Head of caudate nucleus (tissue), 42 donors: Measurements from ENCODE around the gene DPPA4.
"Not testable (repeated sequence)": the region's sequence is repeated elsewhere in the genome, so short reads cannot be mapped to it uniquely, and the experiment has no call there.

Experiments
- DNase-seq, 42 donors: peaks; one replicate each; pipeline versions ENCODE4 v3.0.0 to v3.0.0-alpha.2; 2020 to 2021; ENCODE audit warnings: mixed read lengths in 7 of 42
- intact Hi-C: fragments of 100-400 bp; cut with DNase I; formaldehyde crosslinking; loops from one replicate; pipeline ENCODE4 v1.15.0; 2022

The DPPA4 gene, protein sequence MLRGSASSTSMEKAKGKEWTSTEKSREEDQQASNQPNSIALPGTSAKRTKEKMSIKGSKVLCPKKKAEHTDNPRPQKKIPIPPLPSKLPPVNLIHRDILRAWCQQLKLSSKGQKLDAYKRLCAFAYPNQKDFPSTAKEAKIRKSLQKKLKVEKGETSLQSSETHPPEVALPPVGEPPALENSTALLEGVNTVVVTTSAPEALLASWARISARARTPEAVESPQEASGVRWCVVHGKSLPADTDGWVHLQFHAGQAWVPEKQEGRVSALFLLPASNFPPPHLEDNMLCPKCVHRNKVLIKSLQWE

DNA sequence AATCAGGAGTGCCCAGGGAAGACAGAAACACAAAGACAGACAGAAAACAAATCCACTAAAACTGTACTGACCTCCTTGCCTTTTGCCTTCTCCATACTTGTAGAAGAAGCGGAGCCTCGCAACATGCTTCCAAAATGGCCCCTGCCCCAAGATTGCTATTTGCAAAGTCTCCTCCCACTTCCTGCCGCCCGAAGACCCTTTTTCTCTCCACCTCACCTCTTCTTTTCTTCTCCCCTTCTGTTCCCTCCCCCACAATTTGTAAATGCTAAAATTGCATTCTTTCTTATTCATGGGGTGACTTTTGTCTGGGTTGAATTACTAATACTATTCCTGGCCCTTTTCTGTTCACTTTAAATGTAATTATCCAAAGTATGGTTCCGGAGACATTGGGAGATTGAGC lies at the start of gene DPPA4:
Gene DPPA4, minus strand, starts transcription at position 154 of the 400 bp plus-strand sequence. Its CDS starts 29 bp downstream, at position 125.
- no peak for DNase-seq
- intact Hi-C loops, result no loop called here

DNA sequence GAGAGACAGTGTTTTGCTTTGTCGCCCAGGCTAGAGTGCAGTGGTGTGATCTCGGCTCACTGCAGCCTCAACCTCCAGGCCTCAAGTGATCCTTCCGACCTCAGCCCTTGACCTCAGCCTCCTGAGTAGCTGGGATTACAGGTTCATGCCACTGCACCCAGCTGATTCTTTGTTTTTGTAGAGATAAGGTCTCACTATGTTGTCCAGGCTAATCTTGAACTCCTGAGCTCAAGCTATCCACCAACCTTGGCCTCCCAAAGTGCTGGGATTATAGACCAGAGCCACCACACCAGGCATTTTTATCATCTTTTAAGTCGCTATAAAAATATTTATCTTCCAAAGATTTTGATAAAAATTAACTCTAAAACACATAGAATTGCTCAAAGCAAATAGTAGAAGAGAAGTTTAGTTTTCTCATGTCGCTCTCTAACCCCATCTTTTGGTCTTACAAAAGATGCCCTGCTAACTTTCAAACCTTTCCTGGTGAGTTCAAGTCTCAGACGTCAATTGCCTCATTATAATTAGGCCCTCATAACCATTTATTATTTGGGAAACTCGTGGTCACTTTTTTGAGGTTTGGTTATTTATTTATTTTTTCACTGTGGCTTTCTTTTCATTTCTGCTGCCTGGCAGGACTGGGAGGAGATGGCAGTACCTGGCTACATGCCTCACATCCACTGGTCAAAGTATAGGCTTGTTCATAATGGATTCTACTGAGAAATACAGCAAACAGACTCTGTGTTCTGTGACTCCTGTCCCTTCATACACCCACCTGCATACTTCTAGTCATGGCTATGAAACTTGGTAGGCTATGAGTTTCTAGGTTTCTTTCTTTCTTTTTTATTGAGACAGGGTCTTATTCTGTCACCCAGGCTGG lies 48.3 kb upstream of the DPPA4 start:
- intact Hi-C loops, result no loop called here
- no peak for DNase-seq

DNA sequence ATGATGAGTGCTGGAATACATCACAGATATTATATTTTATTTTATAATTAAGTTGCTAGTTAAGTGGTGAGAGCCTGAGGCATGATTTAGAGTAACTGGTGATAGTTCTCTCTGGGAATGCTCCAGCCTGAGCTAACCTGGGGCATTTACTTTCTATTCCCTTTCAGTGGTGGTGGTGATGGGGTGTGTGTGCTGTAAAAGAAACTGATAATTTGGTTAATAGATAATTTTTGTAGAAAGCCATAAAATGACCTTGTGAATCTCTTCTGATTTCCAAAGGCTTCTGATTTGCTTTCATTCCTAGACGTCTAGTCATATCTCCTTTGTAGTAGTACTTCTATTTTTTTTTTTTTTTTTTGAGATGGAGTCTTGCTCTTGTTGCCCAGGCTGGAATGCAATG lies 46.8 kb upstream of the DPPA4 start:
- intact Hi-C loops, result no loop called here
- DNase-seq, result no peak

DNA sequence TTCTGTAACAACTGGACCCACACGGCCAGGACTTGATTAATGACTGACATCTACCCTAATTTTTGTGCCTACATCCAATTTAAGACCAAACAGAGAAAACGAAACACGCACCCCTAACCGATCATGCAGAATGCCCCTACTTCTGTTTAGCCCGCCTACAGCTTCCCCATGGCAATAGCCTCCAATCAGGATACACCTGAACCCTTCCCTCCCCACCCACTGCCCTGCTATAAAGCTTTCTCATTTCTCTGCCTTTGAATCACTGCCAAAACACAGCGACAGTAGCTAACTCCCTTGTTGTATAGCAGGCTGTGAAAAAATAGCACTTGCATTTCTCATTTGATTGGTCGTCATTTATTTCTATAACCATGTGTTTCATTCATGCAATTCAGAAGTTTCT lies 45.2 kb upstream of the DPPA4 start:
- no peak for DNase-seq
- intact Hi-C loops, result no loop called here

DNA sequence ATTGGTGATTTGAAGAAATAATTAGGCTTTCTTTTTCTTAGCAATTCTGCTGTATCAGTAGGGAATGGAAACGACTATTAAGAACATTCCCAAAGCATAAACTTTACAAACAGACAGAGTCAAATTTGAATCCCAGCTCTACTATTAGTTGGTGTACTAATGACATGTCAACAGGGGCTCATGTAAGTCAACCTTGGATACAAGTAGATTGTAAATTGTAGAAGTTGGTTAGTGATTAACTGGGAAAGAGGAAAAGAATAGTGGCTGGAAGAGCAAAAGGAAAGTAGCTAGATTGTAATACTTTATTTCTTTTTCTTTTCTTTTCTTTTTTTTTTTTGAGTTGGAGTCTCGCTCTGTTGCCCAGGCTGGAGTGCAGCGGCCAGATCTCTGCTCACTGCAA lies 38.6 kb upstream of the DPPA4 start:
- no peak for DNase-seq

DNA sequence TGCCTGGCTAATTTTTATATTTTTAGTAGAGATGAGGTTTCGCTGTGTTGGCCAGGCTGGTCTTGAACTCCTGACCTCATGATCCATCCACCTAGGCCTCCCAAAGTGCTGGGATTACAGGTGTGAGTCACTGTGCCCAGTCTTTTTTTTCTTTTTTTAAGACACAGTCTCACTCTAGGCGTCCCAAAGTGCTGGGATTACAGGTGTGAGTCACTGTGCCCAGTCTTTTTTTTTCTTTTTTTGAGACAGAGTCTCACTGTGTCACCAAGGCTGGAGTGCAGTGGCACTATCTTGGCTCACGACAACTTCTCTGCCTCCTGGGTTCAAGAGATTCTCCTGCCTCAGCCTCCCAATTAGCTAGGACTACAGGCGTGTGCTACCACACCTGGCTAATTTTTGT lies 37.1 kb upstream of the DPPA4 start:
- DNase-seq, intact Hi-C loops: not testable (repeated sequence)

More for the DNA sequence above, 38.6 kb upstream of the DPPA4 start:
- intact Hi-C loops, result no loop called here

DNA sequence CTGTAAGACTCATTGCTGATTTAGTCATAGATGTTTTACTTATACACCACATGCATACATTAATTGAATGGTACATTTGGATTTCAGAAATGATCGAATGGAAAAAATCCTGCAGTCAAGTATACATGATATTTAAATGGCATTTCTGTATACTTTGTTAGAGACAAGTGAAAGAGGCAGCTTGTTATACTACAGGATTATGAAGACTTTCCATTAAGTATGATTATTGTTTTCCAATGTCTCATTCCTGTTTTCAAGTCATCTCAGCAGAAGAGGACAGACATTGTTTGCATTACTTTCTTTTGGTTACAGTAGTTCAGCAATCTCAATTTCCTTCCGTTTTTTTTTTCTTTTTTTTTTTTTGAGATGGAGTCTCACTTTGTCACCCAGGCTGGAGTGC lies 36.6 kb upstream of the DPPA4 start:
- intact Hi-C loops, result no loop called here
- no peak for DNase-seq

DNA sequence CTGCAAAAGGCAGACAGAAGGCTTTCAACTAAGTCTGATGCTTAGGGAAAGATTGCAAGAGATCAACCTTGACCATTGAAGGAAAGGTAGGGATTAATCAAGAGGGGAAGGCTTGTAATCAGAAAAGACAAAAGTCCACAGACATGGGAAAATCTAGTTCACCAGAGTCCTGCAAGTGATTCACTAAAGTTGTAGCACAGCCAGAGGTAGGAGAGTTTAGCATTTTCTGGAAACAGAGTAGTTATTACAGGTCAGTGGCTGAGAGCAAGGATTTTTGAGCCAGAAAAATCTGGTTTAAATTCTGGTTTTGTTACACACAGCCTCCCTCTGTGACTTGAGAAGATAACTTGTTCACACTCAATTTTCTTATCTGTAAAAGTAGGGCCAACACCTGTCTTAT lies 35.3 kb upstream of the DPPA4 start:
- DNase-seq, result no peak
- intact Hi-C loops, result no loop called here

DNA sequence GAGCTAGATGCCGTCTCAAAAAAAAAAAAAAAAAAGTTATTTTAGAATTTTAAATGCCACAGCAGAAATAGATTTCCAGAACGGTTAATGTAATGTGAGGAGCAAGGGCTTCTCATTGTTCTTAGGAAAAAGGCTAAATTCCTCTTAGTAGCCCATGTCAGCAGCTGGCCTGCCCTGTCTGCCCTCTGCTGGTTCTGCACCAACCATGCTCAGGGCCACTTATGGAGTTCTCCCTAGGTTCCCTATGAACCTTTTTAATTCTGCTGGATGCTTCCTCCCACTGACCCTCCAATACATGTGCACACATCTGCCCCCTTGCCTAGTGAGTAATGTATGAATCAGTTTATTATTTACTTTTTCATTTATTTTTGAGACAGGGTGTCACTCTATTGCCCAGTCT lies 32.2 kb upstream of the DPPA4 start:
- intact Hi-C loops, result no loop called here
- DNase-seq, result no peak

DNA sequence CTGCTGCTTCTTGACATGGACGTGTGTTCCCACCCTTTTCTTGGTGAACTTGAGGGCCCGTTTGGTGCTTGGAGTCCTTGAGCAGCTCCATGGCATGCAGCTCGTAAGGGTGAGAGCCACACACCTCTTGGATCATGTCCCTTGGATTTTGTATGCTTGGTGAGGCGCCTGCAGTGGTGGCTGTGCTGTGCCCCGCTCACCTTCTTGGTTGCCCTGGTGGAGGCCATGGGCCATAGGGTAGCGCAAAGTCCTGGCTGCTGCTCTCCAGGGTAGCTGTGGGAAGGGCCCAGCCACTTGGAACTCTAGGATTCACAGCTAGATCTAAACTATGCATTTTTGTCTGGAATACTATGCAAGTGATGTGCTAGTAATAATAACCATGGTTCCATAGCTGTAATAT lies 26.7 kb upstream of the DPPA4 start:
- intact Hi-C loops, result no loop called here
- no peak for DNase-seq

DNA sequence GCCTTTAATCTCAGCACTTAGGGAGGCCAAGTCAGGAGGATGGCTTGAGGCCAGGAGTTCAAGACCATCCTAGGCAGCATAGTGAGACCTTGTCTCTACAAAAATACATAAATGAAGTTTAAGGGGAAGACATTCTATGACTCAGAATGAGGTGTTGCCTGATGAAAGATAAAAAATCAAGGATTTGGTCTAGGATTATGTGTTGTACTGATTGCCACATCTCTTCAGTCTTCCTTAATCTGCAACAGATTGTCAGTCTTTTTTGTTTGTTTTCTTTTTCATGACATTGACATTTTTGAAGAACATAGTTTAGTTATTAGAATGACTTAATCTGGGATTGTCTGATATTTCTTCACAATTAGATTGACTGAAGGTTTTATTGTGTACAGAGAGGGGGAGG lies 26.3 kb upstream of the DPPA4 start:
- no peak for DNase-seq
- intact Hi-C loops, result no loop called here

DNA sequence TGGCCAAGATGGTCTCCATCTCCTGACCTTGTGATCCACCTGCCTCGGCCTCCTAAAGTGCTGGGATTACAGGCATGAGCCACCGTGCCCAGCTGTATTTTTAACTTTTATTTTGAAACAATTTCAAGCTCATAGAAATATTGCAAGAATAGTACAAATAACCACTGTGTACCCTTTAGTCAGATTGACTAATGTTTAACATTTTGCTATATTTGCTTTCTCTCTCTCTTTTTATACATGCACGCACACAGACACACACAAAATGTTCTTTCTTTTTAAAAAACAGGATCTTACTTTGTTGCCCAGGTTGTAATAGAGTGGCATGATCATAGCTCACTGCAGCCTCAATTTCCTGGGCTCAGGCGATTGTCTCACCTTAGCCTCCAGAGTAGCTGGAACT lies 25.5 kb upstream of the DPPA4 start:
- intact Hi-C loops, result no loop called here
- DNase-seq, result no peak

DNA sequence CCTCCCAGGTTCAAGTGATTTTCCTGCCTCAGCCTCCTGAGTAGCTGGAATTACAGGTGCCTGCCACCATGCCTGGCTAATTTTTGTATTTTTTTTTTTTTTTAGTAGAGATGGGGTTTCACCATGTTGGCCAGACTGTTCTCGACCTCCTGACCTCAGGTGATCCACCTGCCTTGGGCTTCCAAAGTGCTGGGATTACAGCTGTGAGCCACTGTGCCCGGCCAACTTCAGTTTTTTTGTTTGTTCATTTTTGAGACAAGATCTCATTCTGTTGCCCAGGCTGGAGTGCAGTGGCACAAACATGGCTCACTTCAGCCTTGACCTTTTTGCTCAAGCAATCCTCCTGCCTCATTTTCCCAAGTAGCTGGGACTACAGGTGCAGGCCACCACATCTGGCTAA lies 21.5 kb upstream of the DPPA4 start:
- intact Hi-C loops, DNase-seq: not testable (repeated sequence)

DNA sequence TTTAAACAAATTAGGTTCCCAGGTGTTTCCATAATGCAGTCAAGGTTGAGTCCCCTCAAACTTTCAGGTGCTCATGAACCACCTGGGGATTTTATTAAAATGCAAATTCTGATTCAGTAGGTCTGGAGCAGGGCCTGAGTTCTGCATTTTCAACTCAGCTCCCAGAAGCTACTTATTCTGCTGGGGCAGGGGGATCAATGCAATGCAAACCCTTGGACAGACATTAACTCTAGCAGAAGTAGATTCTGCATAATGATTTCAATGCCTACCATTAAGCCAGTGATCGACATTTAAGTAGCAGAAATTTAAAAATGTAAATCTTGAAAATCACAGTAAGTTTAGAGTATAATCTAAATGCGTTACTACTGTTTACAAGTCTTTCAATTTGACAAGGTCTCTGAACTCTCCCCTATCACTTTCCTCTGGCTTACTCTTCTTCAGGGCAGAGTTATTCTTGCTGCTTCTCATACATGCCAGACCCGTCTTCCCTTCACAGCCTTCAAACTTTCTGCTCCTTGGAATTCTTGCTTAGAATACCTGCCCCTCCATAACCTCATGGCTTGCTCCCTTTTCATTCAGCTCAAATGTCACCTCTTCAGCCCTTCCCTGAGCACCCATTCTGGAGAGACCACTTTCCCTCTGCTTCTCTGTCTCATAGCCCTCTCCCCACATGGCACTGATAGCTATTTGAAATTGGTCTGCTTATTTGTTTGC lies 19.3 kb upstream of the DPPA4 start:
- intact Hi-C loops, result no loop called here

DNA sequence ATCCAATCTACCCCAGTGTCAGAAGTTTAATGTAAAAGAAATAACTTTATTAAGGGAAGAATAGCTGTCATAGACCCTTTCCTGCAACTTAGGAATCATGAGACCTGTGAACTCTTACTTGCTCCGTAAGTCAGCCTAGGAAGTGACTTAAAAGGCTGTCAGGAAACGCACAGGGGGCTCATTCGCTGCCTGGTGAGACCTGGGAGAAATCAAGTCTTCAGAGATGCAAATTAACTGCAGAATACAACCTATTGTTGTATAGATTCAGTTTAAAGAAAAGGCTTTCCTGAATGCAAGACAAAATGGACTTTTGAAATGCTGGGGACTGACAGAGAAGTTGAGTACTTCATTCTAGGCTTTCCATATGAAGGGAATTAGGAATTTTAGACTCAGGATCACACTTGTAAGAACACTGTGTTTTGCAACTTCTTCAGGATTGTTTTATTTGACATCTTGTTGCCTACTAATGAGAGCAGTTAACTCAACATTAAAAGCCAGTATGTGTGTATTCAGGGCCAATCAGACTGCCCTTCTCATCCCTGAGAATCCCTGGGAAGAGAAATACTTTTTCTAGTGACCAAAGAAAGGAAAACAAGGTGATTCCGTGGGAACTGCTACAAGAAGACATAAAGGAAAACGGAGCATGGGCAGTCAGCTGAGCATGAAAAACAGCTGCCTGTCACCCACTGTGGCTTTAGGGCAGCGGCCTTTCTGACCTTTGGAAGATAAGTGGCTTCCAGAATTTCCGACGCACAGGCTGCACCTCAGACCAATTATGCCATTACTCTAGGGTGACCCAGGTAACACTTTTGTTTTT lies 18.5 kb upstream of the DPPA4 start:
- intact Hi-C loops, result no loop called here
- no peak for DNase-seq

More for the DNA sequence above, 19.3 kb upstream of the DPPA4 start:
- no peak for DNase-seq

DNA sequence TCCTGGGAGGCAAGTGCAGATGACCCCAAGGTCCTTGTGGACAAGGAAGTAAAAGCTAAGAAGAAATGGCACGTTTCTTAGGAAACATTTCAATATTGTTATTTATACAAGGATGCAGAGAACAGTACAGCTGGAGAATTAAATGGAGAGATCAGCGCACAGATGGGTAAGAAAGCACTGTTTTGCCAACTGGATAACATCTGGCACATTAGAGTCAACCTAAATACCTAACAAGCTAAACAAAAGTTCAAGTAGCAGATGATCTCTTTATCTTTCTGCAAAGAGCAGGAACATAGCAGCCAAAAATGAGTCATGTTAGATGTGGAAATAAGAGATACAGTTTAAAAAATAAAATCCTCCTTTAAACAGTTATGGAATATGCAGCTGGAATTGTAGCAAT lies 15.7 kb upstream of the DPPA4 start:
- DNase-seq, result no peak

DNA sequence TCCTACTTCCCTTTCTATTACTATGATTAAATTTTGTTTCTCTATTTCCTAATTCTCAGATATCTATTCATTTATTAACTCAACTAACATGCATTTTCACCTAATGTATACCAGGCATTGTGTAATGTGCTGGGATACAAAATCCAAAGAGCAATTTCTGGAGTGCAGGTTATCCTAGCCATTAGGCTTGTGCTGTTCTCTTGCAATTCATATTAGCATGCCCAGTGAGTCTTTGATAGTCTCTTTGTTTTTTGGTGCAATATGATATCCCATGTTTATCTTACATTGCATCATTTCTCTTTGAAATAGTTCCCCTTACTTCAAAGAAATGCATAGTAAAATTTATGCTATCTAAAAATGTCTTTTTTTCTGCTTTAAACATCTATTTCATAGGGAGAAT lies 13.9 kb upstream of the DPPA4 start:
- intact Hi-C loops, result no loop called here
- DNase-seq, result no peak

More for the DNA sequence above, 15.7 kb upstream of the DPPA4 start:
- intact Hi-C loops, result no loop called here

DNA sequence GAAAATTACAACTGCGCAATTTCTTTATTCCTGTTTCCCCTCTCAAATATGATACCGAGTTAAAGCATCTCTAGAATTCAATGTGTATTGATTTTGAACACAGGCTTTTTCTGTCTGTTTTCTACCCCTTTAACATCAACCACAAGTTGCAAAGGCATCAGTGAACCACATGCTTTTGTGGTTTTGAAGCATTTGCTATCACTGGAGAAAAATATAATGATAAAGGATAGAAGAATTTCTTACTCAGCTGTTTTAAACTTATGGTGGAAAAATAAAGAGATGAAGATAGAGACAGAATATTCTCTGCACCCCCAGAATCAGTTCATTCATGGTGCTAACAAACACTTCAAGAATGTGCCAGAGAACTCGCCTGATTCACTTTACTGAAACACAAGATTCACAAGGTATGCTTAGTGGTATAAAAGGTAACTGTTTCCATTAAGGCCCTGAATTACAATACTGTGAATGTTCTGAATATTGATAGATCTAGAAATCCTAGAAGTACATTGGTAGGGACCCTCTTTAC lies 9.5 kb upstream of the DPPA4 start:
- intact Hi-C loops, result no loop called here
- no peak for DNase-seq

DNA sequence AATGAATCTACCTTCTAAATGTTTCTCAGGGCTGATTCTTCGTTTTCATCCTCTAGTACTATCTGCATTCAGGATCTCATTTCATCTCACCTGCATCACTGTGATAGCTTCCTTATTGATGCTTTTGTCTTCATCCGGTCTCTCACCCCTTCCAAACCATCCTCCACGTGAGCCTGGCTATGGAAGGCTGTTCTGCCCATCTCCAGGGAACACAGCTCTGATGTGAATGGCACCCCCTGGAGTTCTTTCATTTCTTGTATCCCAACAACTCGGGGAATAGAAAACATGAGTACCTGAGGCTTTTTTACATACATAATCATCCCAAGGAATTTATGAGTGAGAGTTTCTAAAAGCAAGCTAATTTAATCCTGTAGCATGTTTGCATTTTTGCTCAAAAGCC lies 8.8 kb upstream of the DPPA4 start:
- DNase-seq, result no peak
- intact Hi-C loops, result no loop called here
